Mucosa of rectum (tissue), 2 donors: ENCODE data around the gene TARS1.
A peak's percentile ranks its signal among the peaks of the same experiment; 100 is the strongest.

Experiments
- H3K27ac ChIP-seq, 2 donors: one replicate each; pipeline ENCODE4 v1.7.0; 2013; ENCODE audit warnings: inconsistent platforms in 2 of 2, low read depth in 2 of 2, low read length in 2 of 2
- H3K27me3 ChIP-seq, 2 donors: one replicate each; pipeline ENCODE4 v1.7.0; 2013; ENCODE audit warnings: low read length in 2 of 2; ENCODE audit not compliant: control insufficient read depth in 2 of 2, insufficient read depth in 2 of 2
- H3K36me3 ChIP-seq, 2 donors: one replicate each; pipeline ENCODE4 v1.7.0; 2013; ENCODE audit warnings: low read length in 2 of 2; ENCODE audit not compliant: control insufficient read depth in 2 of 2, insufficient read depth in 2 of 2
- H3K4me1 ChIP-seq, 2 donors: one replicate each; pipeline ENCODE4 v1.7.0; 2013; ENCODE audit warnings: low read length in 2 of 2, mild to moderate bottlenecking in 1 of 2; ENCODE audit not compliant: control insufficient read depth in 2 of 2, insufficient read depth in 2 of 2
- H3K4me3 ChIP-seq, 2 donors: one replicate each; pipeline ENCODE4 v1.7.0; 2013; ENCODE audit warnings: low read length in 2 of 2
- H3K9ac ChIP-seq, 2 donors: one replicate each; pipeline ENCODE4 v1.7.0; 2013; ENCODE audit warnings: low read length in 2 of 2, low read depth in 1 of 2, mild to moderate bottlenecking in 1 of 2
- H3K9me3 ChIP-seq, 2 donors: one replicate each; pipeline ENCODE4 v1.7.0; 2013; ENCODE audit warnings: low read length in 2 of 2; ENCODE audit not compliant: control insufficient read depth in 2 of 2
- donor health status: healthy.
- donor health status: Normal muscosa, but diverticular disease.

Gene TARS1

DNA sequence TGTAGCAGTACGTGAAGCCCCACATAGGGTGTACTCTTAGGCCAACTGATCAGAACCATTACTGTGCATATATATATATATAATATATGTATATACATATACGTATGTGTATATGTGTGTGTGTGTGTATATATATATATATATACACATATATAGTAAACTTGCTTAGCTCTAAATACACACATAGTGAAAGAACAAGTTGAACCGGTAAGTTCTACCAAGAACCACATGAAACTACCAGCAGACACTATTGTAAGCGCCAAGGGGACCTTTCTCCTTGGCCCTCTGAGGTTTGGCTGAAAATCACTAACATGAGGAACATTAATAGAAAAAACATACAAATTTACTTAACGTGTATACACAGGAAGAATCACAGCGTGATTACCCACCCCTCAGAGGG is 1.8 kb upstream of the TARS1 start:
- peak overlapping the region; percentile 97 to 98 for H3K27ac ChIP-seq
- peak overlapping the region; percentile 83 to 94 for H3K9ac ChIP-seq
- peaks cover 17 to 22% of the 10 kb centered on the region in 2 donors for H3K4me1 ChIP-seq
- H3K36me3 ChIP-seq = no peaks in the 10 kb centered on the region
- H3K9me3 ChIP-seq = no peaks in the 10 kb centered on the region
- H3K4me3 ChIP-seq = peak overlapping the region; percentile 99 to 100
- no peaks in the 10 kb centered on the region for H3K27me3 ChIP-seq

- peaks cover 0 to 4% of the 10 kb centered on the region in 2 donors for H3K36me3 ChIP-seq
- peak overlapping the region; percentile 99 to 100 for H3K4me3 ChIP-seq
- H3K4me1 ChIP-seq = peaks cover 16 to 23% of the 10 kb centered on the region in 2 donors
- H3K9ac ChIP-seq = peak overlapping the region; percentile 83 to 94
- H3K27me3 ChIP-seq = no peaks in the 10 kb centered on the region
- H3K27ac ChIP-seq = peak overlapping the region; percentile 97 to 98
- H3K9me3 ChIP-seq = no peaks in the 10 kb centered on the region
Observed at GRCh38 chr5:33439905-33440481, 772 bp upstream of the TARS1 start.

DNA sequence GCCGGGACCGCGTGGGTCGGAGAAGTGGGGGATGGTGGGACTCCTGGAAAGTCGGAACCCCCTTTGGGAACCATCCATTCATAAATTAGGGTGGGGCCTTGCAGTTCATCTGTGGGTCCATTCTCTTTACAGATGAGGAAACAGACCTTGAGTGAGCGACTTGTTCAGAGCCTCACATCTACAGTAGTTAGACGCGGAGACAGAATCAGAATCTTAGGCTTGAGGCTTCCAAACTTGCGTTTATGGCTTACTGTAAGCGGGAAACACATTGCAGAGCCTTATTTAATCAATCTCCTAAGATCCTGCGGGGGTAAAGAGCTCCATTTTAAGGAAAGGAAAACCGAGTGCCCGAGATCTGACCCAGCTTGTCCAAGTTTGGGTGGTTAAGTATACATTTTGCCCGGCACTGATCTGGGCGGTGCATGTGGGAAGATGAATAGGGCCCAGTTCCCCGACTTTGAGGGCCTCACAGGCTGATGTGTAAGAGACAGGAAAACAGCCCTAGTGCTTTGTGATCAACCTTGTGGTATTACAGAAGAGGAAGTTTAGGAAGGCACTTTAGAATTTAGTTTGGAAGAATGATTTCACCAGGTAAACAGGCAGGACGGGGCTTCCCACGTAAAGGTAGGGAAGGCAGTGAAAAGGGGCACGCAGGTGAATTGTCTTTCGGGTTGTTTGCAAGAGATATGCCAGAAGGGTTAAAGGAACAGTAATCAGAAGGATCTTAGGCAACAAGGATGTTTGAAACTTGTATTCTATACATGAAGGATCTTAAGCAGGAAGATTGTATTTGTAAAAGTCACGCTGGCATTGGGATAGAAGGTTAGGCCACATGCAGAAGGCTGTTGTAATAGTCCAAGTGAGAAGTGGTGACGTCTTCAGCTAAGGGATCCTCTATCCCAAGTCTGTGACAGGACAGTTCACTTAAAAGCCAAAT is 744 bp downstream of the TARS1 start:
- Histone ChIP-seq H3K27me3 (no peaks in the 10 kb centered on the region), H3K36me3 (peaks cover 9 to 17% of the 10 kb centered on the region in 2 donors), H3K4me3 (peak overlapping the region; percentile 99 to 100), H3K9me3 (no peaks in the 10 kb centered on the region), H3K9ac (peak overlapping the region; percentile 86 to 94), H3K27ac (peak overlapping the region; percentile 97 to 98), H3K4me1 (peaks cover 11 to 23% of the 10 kb centered on the region in 2 donors)

- H3K27ac ChIP-seq = no peak overlapping the region
- no peak overlapping the region for H3K9ac ChIP-seq
- H3K9me3 ChIP-seq = no peaks in the 10 kb centered on the region
- H3K27me3 ChIP-seq = no peaks in the 10 kb centered on the region
- peaks cover 17 to 23% of the 10 kb centered on the region in 2 donors for H3K36me3 ChIP-seq
- H3K4me1 ChIP-seq = peaks cover 5 to 17% of the 10 kb centered on the region in 2 donors
- H3K4me3 ChIP-seq = no peak overlapping the region
Observed at GRCh38 chr5:33444542-33444941, 3.8 kb downstream of the TARS1 start.

DNA sequence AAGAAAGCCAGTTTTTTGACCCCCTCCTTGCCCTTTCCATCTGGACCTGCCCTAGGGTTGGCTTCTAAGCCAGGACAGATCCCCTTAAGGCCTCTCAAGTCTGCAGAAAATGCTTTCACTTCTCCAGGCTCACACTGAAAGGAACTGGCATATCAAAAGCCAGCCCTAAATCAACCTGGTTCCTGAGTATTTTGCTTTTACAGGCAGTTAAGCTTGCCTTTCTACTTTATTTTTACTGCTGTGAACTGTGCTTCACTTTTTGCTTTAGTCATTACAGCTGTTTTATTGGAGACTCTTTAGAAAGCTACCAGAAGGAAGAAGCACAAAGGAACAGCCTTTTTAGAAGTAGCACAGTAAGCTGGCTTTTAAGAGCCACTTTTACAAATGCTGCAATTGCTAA is 5.0 kb downstream of the TARS1 start:
- Histone ChIP-seq H3K27ac (no peak overlapping the region), H3K4me1 (peaks cover 5 to 15% of the 10 kb centered on the region in 2 donors)

DNA sequence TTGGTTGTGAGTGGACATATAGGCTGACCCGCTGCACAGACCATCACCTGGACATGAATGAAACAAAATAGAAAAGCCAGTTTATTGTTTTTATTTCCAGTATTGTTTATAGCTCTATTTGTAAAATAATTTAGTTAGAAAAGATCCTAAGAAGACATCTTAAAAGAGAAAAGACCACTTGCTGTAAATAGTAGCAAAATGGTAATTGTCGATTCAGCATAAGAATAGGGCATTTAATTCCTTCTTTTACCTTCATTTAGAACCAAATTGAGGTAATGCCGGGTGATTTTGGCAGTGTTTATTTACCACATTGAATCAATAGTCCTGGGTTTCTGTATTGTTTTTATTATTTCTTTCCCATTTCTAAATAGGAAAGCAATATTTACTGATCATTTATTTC is 7.4 kb downstream of the TARS1 start:
- no peaks in the 10 kb centered on the region for H3K9me3 ChIP-seq
- peaks cover 23 to 28% of the 10 kb centered on the region in 2 donors for H3K36me3 ChIP-seq
- no peak overlapping the region for H3K27ac ChIP-seq
- H3K27me3 ChIP-seq = no peaks in the 10 kb centered on the region
- no peak overlapping the region for H3K4me3 ChIP-seq
- H3K4me1 ChIP-seq = peaks cover 0 to 10% of the 10 kb centered on the region in 2 donors
- no peak overlapping the region for H3K9ac ChIP-seq

More for the DNA sequence above, 5.0 kb downstream of the TARS1 start:
- no peak overlapping the region for H3K9ac ChIP-seq
- H3K27me3 ChIP-seq = no peaks in the 10 kb centered on the region
- no peaks in the 10 kb centered on the region for H3K9me3 ChIP-seq
- no peak overlapping the region for H3K4me3 ChIP-seq
- peaks cover 17 to 28% of the 10 kb centered on the region in 2 donors for H3K36me3 ChIP-seq

- no peaks in the 10 kb centered on the region for H3K4me1 ChIP-seq
- peaks cover 83 to 85% of the 10 kb centered on the region in 2 donors for H3K36me3 ChIP-seq
- H3K4me3 ChIP-seq = no peak overlapping the region
- H3K27me3 ChIP-seq = no peaks in the 10 kb centered on the region
- H3K9ac ChIP-seq = no peak overlapping the region
- no peak overlapping the region for H3K27ac ChIP-seq
- no peaks in the 10 kb centered on the region for H3K9me3 ChIP-seq
Observed at GRCh38 chr5:33457126-33457525, 16.4 kb downstream of the TARS1 start.

- H3K27me3 ChIP-seq = no peaks in the 10 kb centered on the region
- H3K36me3 ChIP-seq = peaks cover 89 to 90% of the 10 kb centered on the region in 2 donors
- no peak overlapping the region for H3K27ac ChIP-seq
- H3K9me3 ChIP-seq = no peaks in the 10 kb centered on the region
- H3K4me1 ChIP-seq = no peaks in the 10 kb centered on the region
- H3K9ac ChIP-seq = no peak overlapping the region
- no peak overlapping the region for H3K4me3 ChIP-seq
Observed at GRCh38 chr5:33457817-33458216, 17.1 kb downstream of the TARS1 start.

- Histone ChIP-seq H3K9me3 (no peaks in the 10 kb centered on the region), H3K27me3 (no peaks in the 10 kb centered on the region), H3K4me1 (no peaks in the 10 kb centered on the region), H3K36me3 (peaks cover 92 to 93% of the 10 kb centered on the region in 2 donors), H3K27ac (no peak overlapping the region), H3K9ac (no peak overlapping the region), H3K4me3 (no peak overlapping the region)
Observed at GRCh38 chr5:33460210-33460609, 19.4 kb downstream of the TARS1 start.

DNA sequence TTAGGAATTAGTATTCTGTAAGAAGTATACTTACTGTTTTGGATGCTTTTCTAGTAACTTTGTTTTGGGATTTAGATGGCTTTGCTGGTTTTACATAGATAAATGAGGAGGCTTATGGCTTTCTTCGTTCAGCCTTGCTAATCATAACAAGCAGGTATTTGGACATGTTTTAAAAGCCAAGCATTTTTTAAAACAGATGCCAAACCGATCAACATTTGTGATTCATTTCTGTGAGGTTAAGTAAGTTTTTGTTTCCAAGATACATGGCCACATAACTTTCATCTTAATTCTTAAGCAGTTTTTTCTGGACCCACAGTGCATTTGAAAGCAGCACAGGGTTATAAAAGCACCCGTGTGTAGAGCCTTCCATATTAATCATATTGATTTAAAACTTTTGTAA is 21.7 kb downstream of the TARS1 start:
- Histone ChIP-seq H3K4me1 (no peaks in the 10 kb centered on the region), H3K27ac (no peak overlapping the region), H3K36me3 (peaks cover 83 to 86% of the 10 kb centered on the region in 2 donors), H3K9ac (no peak overlapping the region), H3K4me3 (no peak overlapping the region), H3K9me3 (no peaks in the 10 kb centered on the region), H3K27me3 (no peaks in the 10 kb centered on the region)
